NCI-H446 treated with DMSO at 0.1 percent for 48 hours (cell line): ENCODE data around the gene PAWR.
"Not testable (repeated sequence)": the region's sequence is repeated elsewhere in the genome, so short reads cannot be mapped to it uniquely, and the experiment has no call there.

Experiments
- DNase-seq: peaks from one replicate; lab custom pipeline; 2025; lab: John Stamatoyannopoulos, UW

PAWR gene

DNA sequence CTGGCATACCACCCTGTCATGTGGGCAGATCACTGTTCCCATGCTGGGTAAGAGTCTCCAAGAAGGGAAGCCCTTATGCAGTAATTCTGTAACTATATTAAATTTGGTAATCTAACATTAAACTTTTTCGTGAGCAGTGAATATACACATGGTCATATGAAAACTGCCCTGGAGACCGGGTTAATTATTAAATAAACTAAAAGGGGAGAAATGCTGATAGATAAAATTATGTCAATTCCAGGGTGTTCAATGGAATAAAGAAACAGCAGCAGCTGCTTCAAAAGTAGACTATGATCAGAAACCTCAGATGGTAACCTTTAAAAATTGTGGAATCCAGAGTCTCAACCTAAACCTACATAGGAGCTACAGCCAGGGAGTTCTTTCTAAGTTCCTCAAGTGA is 100.0 kb downstream of the PAWR start:
- no peak for DNase-seq

DNA sequence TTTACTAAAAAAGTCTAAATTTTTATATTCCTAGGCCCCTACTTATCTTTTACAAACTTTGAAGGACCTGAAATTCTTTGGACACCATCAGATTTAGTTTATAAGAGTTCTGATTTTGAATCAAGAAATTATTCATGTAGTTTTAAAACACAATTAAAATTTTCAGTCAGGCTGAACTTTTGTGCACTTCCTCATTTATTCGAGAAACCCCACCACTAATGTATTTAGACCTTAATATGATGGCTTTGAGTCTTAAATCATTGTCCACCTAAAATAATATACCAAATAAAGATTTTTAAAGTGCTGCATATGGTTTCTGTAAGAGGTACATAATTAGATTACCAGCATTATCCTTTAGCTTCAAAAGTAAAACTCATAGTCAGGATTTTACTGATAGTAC is 103.4 kb downstream of the PAWR start:
- DNase-seq = no peak

DNA sequence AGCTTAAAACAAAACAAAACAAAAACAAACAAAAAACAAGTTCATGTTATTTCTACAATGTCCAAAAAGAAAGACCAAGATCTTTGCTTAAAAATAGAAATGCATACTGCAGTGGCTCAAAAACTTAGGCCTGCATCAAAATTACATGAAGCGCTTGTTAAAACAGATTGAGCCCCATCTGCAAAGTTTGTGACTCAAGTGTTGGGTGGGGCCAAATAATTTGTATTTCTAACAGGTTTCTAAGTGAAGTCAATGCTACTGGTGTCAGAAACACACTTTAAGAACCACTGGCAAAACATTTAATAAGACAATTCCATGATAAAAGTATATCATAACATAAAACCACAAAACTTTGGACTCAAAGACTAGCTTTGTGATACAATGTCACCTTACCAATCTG is 105.6 kb downstream of the PAWR start:
- no peak for DNase-seq

DNA sequence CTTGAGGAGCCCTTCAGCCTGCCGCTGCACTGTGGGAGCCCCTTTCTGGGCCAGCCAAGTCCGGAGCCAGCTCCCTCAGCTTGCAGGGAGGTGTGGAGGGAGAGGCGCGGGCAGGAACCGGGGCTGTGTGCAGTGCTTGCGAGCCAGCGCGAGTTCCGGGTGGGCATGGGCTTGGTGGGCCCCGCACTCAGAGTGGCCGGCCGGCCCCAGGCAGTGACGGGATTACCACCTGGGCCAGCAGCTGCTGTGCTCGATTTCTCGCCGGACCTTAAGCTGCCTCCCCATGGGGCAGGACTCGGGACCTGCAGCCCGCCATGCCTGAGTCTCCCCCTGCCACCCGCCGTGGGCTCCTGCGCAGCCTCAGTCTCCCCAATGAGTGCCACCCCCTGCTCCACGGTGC is 116.9 kb downstream of the PAWR start:
- DNase-seq = no peak

DNA sequence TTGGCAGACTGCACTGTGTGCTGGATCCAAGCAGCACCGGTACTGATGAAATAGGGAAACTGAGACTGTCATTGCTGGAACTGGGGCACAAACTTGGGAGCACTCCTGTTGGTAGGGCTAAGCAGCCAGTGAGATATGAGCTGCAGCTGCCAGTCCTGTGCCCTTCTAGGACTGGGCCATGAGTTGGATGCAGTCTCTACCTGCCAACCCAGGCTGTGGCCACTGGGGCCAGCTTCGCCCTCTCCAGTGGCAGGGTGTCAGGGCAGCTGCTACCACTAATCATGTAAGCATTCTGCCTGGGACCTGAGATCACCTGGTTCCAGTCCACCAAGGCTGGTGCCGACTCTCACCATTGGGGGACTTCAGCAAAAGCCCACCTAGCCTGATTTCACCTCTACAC is 121.1 kb downstream of the PAWR start:
- DNase-seq = no peak

DNA sequence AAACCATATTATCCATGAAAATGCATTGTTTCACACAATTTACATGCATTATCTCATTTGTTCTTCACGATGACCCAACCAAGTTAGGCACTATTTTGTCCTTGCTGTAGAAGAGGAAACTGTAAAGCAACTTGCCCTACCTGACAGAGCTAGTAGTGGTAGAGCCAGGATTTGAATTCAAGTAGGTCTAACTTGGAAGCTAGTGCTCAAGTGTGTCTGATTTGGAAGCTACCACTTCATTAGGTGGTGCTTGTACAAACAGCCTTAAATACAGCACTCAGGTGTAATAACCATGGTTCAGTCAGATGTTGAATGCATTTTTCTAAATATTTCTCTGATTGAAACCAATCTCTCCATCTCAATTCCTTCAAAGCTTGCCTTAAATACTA is 123.6 kb downstream of the PAWR start:
- DNase-seq = no peak

DNA sequence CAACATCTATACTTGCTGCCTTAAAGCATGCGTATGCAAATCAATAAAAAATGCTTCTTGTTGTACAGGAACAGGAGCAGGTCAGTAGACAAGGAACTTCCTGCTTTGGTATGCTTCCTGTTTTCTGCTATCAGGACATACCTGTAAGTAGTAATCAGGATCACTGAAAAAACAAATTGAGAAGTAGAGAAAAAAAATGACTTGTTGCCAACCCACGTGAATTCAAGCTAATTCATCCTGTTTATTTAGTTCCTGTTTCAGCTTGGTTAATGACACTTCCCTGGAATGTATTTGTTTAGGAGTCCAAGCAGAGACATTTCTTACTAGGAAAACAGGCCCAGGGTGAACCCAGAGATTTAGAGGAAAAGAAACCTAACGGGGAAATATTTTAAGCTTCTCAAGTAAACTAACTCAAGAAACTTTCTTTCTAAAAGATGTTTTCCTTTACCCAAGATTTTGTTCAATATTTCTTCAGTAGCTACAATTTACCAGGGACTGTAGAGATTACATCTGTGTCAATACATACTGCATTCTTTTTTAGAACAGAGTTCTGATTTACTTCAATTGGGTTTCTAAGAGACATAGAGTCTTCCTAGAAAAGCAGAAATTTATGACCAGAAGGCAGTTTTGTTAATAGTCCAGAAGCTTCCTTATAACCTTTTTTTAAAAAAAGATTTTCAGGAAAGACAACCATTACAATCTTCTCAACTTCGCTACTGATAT is 124.2 kb downstream of the PAWR start:
- no peak for DNase-seq

DNA sequence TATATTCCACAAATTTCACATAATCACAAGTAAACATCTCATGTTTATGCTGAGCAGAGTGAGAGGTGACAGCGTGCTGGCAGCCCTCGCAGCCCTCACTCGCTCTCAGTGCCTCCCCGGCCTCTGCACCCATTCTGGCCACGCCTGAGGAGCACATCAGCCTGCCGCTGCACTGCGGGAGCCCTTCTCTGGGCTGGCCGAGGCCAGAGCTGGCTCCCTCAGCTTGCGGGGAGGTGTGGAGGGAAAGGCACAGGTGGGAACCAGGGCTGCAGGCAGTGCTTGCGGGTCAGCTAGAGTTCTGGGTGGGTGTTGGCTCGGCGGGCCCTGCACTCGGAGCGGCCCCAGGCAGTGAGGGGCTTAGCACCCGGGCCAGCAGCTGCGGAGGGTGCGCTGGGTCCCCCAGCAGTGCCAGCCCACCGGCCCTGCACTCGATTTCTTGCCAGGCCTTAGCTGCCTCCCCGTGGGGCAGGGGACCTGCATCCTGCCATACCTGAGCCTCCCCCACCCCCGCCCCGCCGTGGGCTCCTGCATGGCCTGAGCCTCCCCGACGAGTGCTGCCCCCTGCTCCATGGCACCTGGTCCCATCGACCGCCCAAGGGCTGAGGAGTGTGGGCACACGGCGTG is 125.9 kb downstream of the PAWR start:
- DNase-seq = not testable (repeated sequence)

DNA sequence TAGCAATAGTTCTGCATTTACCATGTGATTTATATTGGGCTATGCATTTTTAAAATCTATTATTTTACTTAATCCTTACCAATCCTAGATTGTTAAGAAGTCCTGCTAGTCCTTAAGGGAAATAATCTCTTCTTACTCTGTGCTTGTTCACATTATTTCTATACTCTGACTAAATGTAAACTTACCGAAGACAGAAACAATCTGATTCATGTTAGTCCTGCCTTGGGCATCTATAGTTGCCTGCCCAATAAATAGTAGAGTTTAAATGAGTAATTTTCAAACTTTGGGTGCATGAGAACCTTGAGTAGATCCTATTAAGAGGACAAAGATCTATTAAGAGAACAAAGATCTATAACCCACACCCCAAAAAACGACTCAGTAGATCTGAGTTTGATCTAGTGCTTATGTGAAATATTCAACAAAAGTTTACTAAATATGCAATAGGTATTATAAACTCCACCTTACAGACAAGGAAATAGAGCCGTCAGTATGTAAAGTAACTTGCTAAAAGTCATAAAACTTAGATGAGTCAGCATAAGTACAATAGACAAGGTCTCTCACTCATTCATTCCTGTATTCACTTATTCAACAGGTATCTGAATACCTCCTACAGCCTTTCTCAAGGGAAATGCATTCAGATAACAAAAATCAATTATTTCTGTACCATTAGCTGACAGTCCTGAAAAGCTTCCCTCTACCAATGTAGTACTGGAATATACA is 127.6 kb downstream of the PAWR start:
- DNase-seq = no peak

DNA sequence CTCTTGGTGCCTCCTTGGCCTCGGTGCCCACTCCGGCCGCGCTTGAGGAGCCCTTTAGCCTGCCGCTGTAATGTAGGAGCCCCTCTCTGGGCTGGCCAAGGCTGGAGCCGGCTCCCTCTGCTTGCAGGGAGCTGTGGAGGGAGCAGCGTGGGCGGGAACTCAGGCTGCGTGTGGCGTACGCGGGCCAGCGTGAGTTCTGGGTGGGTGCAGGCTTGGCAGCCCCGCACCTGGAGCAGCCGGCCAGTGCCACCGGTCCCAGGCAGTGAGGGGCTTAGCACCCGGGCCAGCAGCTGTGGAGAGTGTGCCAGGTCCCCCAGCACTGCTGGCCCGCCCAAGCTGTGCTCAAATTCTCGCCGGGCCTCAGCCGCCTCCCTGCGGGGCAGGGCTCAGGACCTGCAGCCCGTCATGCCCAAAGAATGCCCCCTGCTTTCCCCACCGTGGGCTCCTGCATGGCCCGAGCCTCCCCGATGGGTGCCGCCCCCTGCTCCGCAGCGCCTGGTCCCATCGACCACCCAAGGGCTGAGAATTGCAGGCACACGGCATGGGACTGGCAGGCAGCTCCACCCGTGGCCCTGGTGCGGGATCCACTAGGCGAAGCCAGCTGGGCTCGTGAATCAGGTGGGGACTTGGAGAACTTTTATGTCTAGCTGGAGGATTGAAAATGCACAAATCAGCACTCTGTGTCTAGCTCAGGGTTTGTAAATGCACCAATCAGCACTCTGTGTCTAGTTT is 129.2 kb downstream of the PAWR start:
- no peak for DNase-seq

DNA sequence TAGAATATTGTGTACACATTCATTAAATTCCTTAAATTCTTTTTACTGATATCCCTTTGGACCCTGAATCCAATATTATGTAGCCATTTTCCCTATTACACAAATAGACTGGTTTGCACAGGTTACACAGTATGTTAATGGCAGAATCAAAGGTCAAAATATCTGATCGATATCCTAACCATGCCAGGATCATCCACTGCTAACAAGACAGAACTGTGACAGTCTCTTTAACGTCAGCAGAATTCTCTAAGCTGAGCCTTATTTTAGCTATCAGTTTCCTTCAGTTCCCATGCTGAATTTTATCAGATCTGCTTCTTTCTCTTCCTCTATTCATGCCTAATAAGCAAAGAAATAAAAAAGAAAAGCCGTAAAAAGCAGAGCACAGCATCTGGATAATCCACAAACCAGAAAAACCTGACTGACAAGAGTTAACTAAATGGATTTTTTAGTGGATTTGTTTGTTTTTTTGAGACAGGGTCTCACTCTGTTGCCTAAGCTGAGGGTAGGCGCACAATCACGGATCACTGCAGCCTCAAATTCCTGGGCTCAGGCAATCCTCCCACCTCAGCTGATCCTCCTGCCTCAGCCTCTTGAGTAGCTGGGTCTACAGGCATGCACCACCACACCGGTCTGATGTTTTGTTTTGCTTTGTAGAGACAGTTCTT is 130.4 kb downstream of the PAWR start:
- DNase-seq = no peak

DNA sequence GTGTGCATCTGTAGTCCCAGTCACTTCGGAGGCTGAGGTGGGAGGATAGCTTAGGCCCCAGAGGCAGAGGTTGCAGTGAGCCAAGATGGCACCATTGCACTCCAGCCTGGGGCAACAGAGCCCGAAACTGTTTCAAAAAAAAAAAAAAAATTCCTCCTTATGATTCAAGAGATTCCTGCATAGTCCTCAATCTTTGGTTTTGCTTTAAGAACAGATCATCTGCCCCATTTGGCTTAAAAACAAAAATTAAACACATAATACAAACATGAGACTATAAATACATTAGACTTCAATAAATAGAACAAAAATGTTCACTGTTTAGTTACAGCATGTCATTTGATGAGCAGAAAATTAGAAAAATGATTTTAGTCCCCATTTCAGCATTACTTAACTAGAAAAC is 131.2 kb downstream of the PAWR start:
- DNase-seq = no peak

DNA sequence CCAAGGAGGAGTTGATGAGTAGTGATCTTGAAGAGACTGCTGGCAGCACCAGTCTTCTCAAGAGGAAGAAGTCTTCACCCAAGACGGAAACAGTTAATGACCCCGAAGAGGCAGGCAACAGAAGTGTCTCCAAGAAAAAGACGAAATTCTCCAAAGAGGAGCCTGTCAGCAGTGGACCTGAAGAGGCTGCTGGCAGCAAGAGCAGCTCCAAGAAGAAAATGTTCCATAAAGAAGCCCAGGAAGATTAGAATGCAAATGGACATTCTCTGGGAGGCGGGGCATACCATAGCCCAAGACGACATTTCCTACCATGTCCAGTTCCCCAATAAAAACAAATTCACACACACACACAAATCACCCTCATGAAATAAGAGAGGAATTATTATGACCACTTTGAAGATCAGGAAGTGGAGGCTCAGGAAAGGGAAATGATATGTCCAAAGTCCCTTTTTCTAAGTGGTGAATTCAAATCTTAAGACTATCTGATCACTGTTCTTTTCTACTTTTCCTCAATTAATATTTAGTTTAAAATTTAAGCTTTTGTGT is 131.8 kb downstream of the PAWR start:
- no peak for DNase-seq

DNA sequence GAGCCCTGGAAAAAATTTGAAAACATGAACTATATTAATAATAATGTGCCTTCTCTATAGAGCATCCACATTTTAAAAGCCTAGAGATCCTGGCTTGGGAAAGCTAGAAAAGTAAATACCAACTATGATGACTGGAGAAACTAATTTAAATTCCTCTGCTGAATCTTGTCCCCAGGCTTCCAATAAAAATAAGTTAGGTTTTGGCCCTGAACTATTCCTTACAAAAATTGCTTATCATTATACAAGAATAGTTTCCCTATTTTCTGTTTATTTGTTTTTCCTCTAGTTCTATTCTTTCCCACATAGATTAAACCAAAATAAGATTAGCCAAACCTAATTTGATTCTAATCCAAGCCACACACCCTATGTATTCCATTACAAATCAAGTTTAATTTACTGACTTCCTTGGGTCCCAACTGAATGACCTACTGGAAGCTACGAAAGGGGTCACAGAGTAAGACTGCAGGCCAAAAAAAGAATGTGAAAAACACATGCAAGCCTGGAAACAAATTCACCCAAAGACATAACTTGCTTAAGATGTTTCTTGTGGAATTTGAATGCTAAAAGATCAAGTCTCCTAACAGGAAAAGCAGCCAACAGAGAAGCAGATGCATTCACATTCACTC is 133.0 kb downstream of the PAWR start:
- DNase-seq = no peak

DNA sequence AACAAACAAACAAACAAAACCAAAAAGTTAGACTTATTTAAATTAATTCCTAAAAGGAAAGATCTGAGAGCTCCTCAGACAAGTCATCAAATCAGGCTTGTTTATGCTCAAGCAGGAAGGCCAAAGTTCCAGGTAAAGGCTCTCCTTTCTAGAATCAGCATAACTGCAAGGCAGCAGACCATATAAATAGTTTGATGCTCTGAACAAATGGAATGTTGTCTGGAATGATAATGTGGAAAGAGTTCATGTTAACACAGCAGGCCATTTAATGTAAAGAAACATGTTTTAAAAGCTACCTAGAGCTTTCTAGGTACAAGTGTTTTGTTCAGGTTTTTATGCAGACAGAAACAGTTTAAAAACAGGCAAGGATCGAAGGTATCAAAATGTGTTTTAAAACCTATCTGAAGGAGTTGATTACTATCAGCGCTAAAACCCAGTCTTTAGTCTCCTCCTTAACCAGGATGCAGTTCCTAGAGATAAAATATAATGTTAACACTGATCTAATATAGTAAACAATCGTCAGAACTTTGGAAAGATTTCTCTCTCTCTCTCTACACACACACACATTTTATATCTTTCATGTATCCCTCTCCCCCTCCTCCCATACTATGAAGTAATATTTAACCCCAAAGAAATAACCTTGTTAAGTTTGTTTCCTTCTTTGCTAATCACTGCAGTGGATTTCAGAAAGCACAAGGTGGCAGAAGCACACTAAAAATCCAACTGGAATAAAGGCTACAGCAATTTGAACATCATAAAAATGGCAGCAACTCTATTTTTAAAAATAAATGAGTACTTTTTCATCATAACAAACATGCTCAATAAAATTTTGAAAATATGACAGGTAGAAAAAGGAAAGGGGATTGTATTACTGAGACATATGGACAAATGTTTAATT is 135.5 kb downstream of the PAWR start:
- no peak for DNase-seq

DNA sequence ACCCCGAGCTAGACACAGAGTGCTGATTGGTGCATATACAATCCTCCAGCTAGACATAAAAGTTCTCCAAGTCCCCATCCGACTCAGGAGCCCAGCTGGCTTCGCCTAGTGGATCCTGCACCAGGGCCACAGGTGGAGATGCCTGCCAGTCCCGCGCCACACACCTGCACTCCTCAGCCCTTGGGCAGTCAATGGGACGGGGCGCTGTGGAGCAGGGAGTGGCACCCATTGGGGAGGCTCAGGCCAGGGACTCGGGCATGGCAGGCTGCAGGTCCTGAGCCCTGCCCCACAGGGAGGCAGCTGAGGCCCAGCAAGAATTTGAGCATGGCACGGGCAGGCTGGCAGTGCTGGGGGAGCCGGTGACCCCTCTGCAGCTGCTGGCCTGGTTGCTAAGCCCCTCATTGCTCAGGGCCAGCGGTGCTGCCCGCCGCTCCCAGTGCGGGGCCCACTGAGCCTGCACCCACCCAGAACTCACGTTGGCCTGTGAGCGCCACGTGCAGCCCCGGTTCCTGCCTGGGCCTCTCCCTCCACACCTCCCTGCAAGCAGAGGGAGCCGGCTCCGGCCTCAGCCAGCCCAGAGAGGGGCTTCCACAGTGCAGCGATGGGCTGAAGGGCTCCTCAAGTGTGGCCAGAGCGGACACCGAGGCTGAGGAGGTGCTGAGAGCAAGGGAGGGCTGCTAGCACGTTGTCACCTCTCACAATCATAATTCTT is 136.7 kb downstream of the PAWR start:
- no peak for DNase-seq

DNA sequence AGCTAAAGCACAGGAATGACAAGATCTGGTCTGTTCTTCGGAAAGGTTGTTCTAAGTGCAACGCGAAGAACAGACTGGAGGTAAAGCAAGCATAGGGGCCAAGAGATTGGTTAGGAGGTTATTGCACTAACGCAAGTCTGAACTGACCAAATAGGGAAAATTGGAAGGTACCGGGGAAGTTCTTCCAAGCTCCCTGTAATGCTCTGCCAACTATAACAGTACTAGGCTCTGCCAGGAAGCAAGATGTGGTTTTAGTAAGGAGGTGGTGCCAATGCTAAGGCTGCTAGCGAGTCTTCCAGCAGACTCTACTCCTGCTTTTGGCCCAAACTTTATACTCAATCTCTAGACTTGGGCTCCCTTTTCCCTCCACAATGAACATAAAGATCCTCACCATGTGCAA is 138.6 kb downstream of the PAWR start:
- DNase-seq = no peak

DNA sequence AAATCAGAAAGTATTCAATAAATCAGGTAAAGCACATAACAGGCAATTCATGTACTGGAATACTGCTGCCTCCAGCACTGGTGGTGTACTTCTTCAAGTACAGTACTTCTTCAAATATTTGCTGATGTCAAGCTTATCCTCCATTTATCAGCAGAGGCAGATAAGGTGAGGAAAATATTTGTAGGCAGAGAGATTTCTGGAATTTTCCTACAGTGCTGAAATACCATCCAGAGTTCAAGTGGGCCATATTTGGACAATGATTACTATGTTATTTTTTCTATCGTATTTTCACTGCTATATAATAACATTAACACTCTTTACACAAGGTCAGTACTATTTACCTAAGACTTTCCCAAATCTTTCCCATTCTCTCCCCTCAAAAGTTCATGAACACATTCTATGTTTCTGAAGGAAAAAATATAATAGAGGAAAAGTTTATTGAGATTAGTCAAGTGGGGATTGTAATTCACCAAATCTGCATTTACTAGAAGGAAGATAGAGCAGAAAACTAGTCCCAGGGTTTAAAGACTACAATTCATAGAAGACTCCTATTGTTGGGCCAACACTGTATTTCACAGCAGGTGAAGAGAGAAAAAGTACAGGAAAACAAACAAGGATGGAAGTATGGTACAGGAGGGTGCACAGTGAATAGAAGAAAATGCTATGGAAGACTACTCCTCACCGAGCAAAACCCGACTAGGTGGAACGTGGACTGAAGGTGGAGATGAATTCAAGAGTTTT is 141.1 kb downstream of the PAWR start:
- no peak for DNase-seq

DNA sequence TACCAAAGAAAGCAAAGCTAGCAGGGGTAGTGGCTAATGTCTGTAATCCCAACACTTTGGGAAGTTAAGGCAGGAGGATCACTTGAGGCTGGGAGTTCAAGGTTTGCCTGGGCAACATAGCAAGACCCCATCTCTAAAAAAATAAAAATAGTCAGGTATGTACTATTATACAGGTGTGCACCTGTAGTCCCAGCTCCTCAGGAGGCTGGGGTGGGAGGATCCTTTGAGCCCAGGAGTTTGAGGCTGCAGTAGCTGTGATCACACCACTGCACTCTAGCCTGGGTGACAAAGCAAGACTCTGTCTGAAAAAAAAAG is 142.2 kb downstream of the PAWR start:
- no peak for DNase-seq
